T-helper 1 cell treated with Interleukin-12 subunit alpha and Interleukin-12 subunit beta and Interleukin-4 antibody, amounts not matched to agents 30 μg/mL and 1 μg/mL, for 36 hours (primary cell): Measurements from ENCODE around the gene GUCY1B1.

Experiments
- H3K27ac Mint-ChIP-seq: one replicate; pipeline ENCODE4 v1.8.0; 2021; ENCODE audit warnings: mild to moderate bottlenecking, mixed read lengths
- H3K27me3 Mint-ChIP-seq: one replicate; pipeline ENCODE4 v1.8.0; 2021; ENCODE audit warnings: low read depth, mixed read lengths
- H3K36me3 Mint-ChIP-seq: one replicate; pipeline ENCODE4 v1.8.0; 2021; ENCODE audit warnings: low read depth, mixed read lengths
- H3K4me1 Mint-ChIP-seq: one replicate; pipeline ENCODE4 v1.8.0; 2021; ENCODE audit warnings: low read depth, mixed read lengths
- H3K4me3 Mint-ChIP-seq: one replicate; pipeline ENCODE4 v1.8.0; 2021; ENCODE audit warnings: mild to moderate bottlenecking, moderate library complexity, mixed read lengths
- H3K9me3 Mint-ChIP-seq: one replicate; pipeline ENCODE4 v1.8.0; 2021; ENCODE audit warnings: mixed read lengths

GUCY1B1 gene

GRCh38 chr4:155846929-155847328, 88.1 kb downstream of the GUCY1B1 start:
- H3K9me3 Mint-ChIP-seq: no peaks in the 10 kb centered on the region
- H3K4me3 Mint-ChIP-seq: no peak overlapping the region
- H3K27me3 Mint-ChIP-seq: no peaks in the 10 kb centered on the region
- H3K4me1 Mint-ChIP-seq: no peaks in the 10 kb centered on the region
- H3K27ac Mint-ChIP-seq: no peak overlapping the region
- no peaks in the 10 kb centered on the region for H3K36me3 Mint-ChIP-seq

- no peaks in the 10 kb centered on the region for H3K9me3 Mint-ChIP-seq
- no peaks in the 10 kb centered on the region for H3K4me1 Mint-ChIP-seq
- no peak overlapping the region for H3K27ac Mint-ChIP-seq
- H3K4me3 Mint-ChIP-seq: no peak overlapping the region
- no peaks in the 10 kb centered on the region for H3K36me3 Mint-ChIP-seq
- H3K27me3 Mint-ChIP-seq: no peaks in the 10 kb centered on the region
Measured at GRCh38 chr4:155849042-155849441, 90.2 kb downstream of the GUCY1B1 start.

- H3K27ac Mint-ChIP-seq: no peak overlapping the region
- H3K4me3 Mint-ChIP-seq: no peak overlapping the region
- H3K27me3 Mint-ChIP-seq: no peaks in the 10 kb centered on the region
- H3K9me3 Mint-ChIP-seq: no peaks in the 10 kb centered on the region
- no peaks in the 10 kb centered on the region for H3K4me1 Mint-ChIP-seq
- H3K36me3 Mint-ChIP-seq: no peaks in the 10 kb centered on the region
Measured at GRCh38 chr4:155853189-155853588, 94.4 kb downstream of the GUCY1B1 start.

GRCh38 chr4:155854582-155855226, 95.9 kb downstream of the GUCY1B1 start:
- Mint-ChIP-seq H3K27me3 (no peaks in the 10 kb centered on the region), H3K27ac (no peak overlapping the region), H3K36me3 (no peaks in the 10 kb centered on the region), H3K9me3 (no peaks in the 10 kb centered on the region), H3K4me1 (no peaks in the 10 kb centered on the region), H3K4me3 (no peak overlapping the region)

GRCh38 chr4:155855897-155856296, 97.1 kb downstream of the GUCY1B1 start:
- Mint-ChIP-seq H3K27ac (no peak overlapping the region), H3K4me3 (no peak overlapping the region), H3K9me3 (no peaks in the 10 kb centered on the region), H3K27me3 (no peaks in the 10 kb centered on the region), H3K4me1 (no peaks in the 10 kb centered on the region), H3K36me3 (no peaks in the 10 kb centered on the region)
